ENCODE data around the gene SHISA6. TPM values are rescaled to one million over a fixed set of nuclear protein-coding genes. Genes with fewer than 3 reads are reported as not detected.

SHISA6 gene
- total RNA-seq, 4 donors from 2014 or later = 0.51 to 1.9 (median 1.1) TPM

DNA sequence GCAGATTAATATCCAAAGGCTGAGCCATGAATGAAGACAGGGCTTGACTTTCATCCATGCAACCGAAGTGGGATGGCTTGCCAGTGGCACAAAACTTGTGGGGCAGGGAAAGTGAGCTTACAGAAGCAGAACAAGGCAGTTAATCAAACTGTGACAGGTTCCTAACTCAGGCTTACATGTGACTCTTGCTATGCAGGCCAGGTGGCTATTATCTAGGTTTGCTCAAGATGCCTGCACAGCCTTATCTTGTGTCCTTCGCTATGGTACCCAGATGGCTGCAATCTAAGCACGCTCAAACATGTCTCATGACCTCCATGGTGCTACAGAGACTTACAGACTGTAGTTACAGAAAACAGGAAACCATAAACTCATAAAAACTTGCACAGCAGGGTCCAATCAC is 348.7 kb downstream of the SHISA6 start:
- TF ChIP-seq, protein P1, sequence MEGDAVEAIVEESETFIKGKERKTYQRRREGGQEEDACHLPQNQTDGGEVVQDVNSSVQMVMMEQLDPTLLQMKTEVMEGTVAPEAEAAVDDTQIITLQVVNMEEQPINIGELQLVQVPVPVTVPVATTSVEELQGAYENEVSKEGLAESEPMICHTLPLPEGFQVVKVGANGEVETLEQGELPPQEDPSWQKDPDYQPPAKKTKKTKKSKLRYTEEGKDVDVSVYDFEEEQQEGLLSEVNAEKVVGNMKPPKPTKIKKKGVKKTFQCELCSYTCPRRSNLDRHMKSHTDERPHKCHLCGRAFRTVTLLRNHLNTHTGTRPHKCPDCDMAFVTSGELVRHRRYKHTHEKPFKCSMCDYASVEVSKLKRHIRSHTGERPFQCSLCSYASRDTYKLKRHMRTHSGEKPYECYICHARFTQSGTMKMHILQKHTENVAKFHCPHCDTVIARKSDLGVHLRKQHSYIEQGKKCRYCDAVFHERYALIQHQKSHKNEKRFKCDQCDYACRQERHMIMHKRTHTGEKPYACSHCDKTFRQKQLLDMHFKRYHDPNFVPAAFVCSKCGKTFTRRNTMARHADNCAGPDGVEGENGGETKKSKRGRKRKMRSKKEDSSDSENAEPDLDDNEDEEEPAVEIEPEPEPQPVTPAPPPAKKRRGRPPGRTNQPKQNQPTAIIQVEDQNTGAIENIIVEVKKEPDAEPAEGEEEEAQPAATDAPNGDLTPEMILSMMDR (IDR thresholded peaks at IDR 0.05; ENCODE audit: low read depth) = no peak

DNA sequence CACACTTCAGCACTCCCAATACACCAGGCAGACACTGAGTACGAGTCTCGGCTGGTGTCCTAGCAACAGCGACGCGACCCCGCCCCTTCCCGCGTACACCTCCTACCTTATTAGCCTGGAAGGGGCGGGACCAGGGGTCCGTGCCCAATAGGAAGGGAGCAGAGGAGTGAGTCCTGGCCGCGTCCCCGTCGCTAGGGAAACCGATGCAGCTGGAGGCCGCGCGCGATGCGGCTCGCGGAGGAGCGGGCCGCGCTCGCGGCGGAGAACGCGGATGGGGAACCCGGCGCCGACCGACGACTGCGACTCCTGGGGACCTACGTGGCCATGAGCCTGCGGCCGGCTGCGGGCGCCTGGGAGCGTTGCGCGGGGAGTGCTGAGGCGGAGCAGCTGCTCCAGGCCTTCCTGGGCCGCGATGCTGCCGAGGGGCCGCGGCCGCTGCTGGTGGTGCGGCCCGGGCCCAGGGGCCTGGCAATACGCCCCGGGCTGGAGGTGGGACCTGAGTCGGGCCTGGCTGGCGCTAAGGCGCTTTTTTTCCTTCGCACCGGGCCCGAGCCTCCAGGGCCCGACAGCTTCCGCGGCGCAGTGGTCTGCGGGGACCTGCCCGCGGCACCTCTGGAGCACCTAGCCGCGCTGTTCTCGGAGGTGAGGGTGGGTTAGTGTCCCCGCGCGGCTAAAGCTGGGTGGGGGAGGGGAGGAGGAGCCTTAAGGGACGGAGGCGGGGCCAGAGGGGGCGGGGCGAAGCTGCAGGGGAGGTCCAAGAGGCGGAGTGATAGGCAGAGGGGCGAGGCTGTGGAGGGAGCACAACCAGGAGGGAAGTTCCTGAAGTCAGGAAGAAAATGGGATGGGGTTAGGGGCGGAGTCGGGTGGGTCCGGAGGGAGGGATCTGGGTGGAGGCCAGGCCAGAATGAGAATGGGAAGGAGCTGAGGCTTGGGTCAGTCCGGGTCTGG is 357.5 kb downstream of the SHISA6 start, which contains the start of gene DNAH9:
Gene DNAH9 (plus strand): TSS at position 197 of the 948 bp plus-strand sequence. CDS start 29 bp downstream, at position 226.
- TF ChIP-seq, protein P1 (IDR thresholded peaks at IDR 0.05; ENCODE audit: low read depth) = no peak

DNA sequence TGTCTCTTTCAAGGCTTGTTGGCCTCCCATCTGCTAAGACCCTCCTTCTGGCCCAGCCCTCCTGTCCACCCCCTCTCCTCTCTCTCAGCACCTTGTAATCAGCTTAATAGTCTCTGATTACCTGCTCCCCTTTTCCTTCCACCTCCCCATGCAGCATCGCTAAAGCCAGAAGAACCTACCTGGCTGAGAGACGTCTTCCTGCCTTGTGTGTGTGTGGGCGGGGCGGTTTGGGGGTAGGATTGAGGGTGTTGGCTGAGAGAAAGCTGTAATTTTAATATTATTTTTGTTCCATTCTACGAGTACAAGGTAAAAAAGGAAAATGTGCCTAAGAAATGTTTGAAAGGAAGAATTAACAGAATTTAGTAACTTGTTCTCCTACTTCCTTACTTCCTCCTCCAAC is 360.6 kb downstream of the SHISA6 start:
- TF ChIP-seq, protein P1 (IDR thresholded peaks at IDR 0.05; ENCODE audit: low read depth) = no peak

DNA sequence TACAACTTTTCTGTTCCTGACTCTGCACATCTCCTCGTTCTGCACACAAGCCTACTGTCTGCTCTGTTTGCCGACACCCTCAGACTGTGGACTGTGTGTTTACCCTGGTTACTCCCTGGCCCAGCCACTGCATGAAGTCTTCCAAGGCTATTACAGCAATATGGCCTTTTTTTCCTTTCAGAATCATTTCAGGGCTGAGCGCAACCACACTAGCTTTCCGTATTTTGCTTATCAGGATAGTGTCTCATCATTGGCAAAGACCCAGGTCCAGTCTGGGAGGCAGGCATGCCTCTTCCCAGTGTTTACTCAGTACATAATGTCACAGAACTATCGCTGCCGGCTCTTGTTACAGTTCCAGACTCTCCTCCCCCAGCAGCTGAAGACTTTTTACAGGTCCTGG is 367.4 kb downstream of the SHISA6 start:
- TF ChIP-seq, protein P1 (IDR thresholded peaks at IDR 0.05; ENCODE audit: low read depth) = no peak

DNA sequence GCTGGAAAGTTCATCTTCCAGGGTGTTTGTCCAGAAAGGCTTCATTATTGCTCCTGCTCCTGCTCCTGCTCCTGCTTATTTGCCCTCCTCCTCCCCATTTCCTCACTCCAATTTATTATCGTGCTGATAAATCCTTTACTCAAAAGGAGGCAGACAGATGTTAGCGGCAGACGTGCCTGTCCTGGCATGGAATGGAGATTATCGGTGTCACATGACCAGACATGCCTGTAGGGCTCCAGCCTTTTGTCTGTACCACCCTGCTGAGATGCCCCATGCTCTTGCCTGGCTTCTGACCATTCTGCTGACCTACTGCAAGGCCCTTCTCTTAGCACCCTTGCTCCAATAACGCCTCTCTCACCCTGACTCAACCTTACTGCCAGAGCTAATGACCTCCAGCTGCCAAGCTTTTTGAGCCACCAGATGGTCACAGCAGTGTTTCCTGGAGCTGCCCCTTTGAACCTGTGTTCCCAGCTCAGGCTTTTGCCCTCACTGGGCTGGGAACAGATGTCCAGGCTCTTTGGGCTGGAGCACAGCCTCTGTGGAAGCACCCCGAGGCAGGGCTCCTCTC is 370.1 kb downstream of the SHISA6 start:
- TF ChIP-seq, protein P1 (IDR thresholded peaks at IDR 0.05; ENCODE audit: low read depth) = no peak

DNA sequence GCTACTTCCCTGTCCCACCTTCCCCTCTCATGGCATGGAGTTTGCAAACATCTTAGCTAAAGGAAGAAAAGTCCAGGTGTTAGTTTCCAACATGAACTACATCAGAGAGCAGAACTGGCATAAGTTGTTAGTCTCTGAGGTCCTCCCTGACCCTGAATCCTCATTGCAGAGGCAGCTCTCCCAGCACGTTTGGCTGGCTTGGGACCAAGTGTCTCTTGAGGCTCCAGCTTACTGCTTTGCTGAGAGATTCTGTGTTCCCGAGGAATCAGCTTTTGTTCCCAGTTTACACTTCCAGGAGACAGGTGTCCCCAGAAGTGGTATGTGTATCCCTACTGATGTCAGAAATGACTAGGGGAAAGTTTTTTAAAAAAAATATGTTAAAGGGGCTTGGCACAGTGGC is 371.9 kb downstream of the SHISA6 start:
- TF ChIP-seq, protein P1 (IDR thresholded peaks at IDR 0.05; ENCODE audit: low read depth) = no peak

All from subcutaneous adipose tissue (tissue), 4 donors.